Measurements from ENCODE around the gene PRKN.

DNA sequence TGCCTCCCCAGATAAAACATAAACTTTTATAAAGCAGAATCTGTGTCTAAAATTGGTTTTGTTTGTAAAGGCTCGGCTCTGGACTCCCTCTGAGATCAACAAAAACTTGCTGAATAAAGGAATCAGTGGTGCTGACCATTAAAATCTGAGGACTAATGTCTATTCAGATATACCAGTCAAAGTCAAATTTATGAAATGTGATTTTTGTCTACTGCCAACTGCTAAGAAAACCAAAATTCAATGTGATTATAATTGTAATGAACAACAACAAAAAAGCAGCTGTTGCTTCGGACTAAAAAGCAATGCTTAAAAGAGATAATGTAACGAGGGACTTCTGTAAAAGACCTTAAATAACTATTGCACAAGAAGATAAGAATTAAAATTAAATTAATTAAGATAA, 26.6 kb downstream of the PRKN start:
- TF ChIP-seq, protein P1, sequence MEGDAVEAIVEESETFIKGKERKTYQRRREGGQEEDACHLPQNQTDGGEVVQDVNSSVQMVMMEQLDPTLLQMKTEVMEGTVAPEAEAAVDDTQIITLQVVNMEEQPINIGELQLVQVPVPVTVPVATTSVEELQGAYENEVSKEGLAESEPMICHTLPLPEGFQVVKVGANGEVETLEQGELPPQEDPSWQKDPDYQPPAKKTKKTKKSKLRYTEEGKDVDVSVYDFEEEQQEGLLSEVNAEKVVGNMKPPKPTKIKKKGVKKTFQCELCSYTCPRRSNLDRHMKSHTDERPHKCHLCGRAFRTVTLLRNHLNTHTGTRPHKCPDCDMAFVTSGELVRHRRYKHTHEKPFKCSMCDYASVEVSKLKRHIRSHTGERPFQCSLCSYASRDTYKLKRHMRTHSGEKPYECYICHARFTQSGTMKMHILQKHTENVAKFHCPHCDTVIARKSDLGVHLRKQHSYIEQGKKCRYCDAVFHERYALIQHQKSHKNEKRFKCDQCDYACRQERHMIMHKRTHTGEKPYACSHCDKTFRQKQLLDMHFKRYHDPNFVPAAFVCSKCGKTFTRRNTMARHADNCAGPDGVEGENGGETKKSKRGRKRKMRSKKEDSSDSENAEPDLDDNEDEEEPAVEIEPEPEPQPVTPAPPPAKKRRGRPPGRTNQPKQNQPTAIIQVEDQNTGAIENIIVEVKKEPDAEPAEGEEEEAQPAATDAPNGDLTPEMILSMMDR (IDR thresholded peaks at IDR 0.05; ENCODE audit: low read depth, low read length) = no peak
- no peak for TF ChIP-seq EZH2phosphoT487 (IDR thresholded peaks at IDR 0.05; ENCODE audit: low read depth)

Measured in OCI-LY3 (cell line).